Measurements from ENCODE around the gene BHLHE41.

Gene BHLHE41

DNA sequence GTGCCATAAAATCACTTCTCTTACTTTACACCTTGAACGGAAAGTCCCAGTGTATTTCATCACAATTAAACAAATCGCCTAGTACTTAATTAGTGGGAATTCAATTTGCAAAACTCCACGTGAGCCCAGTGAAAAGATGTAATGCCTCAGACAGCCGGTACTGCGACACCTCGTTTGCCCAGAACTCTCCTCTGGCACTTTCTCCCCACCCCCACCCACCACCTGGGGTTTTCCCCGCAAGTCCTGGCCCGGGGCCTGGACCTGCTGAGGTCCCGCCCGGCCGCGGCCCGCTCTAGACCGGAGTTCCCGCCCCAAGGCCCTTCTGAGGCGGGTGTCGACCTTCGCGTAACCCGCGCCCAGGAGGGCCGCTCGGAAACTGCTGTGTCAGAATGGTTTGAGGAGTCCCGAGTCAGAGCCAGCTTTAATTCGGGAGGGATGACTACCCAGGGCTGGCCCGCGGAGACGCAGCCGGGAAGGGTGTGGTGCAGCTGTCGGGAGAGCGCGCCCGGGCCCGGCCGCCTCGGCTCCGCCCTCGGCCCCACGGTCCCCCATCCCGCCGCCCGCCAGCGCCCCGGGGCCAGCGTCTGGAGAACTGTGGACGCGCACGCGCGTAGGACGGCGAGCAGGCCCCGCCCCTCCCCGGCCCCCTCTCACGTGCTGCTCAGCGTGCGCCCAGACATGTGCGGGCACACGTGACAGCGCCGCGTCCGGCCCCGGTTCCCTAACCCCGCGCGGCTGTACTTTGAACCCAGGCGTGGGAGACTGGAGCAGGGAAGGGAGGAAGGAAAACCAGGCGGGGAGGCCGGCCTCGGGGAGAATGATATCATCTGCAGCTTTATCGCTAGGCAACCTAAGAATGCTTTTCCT lies 10.8 kb downstream of the BHLHE41 start:
- DNase-seq (ENCODE audit: low read depth), result no peak
- peak overlapping the region; percentile 56 for H3K4me3 ChIP-seq (ENCODE audit: low read depth, low read length)

DNA sequence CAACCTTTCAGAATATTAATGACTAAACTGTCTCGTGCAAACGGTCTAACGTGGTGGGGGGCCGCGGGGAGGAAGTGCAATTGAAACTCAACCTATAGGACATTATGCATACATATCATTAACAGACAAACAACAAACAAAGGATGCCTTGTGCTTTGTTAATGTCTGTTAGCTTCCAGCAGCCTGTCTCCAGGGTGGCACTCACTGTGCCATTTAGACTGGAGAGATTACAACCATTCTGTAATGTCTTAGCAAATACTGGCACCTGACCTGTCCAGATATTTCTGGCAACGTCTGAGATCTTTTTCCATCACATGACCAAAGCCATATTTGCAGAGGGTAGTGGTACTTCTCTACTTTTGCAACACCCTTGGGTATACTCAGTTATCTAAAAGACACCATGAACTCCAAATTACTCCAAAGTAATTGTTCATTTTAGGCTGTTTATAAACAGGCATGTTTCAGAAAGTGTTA lies 11.6 kb downstream of the BHLHE41 start:
- DNase-seq (ENCODE audit: low read depth), result no peak
- H3K4me3 ChIP-seq (ENCODE audit: low read depth, low read length), result no peak overlapping the region
- TF ChIP-seq, protein P1, sequence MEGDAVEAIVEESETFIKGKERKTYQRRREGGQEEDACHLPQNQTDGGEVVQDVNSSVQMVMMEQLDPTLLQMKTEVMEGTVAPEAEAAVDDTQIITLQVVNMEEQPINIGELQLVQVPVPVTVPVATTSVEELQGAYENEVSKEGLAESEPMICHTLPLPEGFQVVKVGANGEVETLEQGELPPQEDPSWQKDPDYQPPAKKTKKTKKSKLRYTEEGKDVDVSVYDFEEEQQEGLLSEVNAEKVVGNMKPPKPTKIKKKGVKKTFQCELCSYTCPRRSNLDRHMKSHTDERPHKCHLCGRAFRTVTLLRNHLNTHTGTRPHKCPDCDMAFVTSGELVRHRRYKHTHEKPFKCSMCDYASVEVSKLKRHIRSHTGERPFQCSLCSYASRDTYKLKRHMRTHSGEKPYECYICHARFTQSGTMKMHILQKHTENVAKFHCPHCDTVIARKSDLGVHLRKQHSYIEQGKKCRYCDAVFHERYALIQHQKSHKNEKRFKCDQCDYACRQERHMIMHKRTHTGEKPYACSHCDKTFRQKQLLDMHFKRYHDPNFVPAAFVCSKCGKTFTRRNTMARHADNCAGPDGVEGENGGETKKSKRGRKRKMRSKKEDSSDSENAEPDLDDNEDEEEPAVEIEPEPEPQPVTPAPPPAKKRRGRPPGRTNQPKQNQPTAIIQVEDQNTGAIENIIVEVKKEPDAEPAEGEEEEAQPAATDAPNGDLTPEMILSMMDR (IDR thresholded peaks at IDR 0.05; ENCODE audit: low read depth, low read length, missing control alignments), result no peak

More for the DNA sequence above, 10.8 kb downstream of the BHLHE41 start:
- TF ChIP-seq, protein P1 (IDR thresholded peaks at IDR 0.05; ENCODE audit: low read depth, low read length, missing control alignments), result peak; percentile 48

DNA sequence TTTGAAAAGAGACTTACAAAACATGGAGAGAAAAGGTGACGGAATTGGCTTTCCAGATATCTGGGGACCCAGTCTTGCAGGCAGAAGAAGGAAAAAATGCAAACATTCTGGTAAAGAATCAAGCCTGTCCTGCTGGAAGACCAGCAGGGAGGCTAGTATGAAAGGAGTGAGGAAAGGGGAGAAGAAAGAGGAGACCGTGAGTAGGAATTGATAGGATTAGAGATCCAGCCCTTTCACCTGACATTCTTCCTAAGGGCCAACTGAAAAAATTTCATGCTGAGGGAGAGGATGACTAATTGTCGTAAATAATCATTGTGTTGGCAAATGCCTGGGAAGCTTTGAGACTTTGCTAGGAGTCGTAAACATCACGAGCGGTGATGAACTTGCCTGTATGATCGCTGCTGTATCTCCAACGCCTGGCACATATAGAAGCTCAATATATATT lies 12.1 kb downstream of the BHLHE41 start:
- no peak for DNase-seq (ENCODE audit: low read depth)
- TF ChIP-seq, protein P1 (IDR thresholded peaks at IDR 0.05; ENCODE audit: low read depth, low read length, missing control alignments), result no peak
- H3K4me3 ChIP-seq (ENCODE audit: low read depth, low read length), result no peak overlapping the region

DNA sequence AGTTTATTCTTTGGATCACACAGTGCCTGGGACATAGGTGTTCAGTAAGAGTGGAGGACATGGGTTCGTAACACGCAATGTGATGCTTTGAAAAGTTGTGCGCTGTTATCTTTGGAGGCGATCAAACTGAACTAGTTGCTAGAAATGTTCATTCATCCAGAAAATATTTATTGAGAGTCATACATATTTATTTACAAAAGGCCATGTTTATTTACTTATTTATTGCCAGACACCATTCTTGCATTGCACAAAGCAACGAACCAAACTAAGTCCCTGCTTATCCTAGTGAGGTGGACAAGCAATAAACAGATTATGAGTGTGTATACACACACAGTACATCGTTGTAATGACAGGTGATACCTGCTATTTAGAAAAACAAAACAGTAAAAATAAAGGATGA lies 12.6 kb downstream of the BHLHE41 start:
- DNase-seq (ENCODE audit: low read depth), result no peak
- H3K4me3 ChIP-seq (ENCODE audit: low read depth, low read length), result no peak overlapping the region
- TF ChIP-seq, protein P1 (IDR thresholded peaks at IDR 0.05; ENCODE audit: low read depth, low read length, missing control alignments), result no peak

DNA sequence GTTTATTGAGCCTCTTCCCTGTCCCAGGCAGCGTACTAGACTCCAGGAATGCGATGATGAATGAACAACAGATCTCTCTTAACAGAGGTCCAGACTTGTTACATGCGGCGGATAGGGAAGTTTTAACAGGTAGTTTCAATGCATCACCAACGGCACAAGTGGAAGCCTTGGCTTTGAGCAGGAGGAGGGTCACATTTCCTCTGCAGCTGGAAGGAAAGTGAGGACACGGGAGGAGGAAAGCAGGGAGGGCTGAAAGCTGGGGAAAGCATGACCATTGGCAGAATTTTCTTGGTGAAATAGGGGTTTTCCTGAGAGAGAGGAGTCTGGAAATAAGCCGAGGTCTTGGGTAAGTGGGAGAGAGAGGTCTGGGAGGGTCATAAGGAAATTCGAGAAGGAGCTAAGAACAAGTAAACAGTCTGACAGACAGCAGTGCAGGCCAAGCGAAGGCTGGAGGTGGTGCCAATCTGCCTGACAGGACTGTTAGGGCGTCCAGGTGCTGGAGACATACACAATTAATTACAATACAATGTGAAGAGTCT lies 15.4 kb downstream of the BHLHE41 start:
- TF ChIP-seq, protein P1 (IDR thresholded peaks at IDR 0.05; ENCODE audit: low read depth, low read length, missing control alignments), result no peak
- no peak for DNase-seq (ENCODE audit: low read depth)

DNA sequence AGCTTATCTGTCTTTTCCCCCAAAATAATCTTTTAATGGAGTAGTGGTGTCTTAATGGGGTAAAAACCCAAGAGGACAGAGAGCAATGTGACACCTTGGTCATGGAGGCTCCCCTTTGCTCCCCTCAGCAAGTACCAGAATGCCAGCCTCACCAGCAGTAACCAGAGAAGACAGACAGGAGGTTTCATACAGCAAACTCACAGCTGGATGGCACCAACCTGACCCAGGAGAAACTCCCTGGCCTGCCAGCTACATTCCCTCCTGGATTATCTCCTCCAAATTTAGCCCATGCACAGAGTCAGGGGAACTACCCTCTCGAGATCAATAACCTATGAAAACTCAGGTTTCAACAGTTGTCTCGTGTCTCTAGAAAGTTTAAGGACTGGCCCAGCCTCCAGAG lies 15.9 kb downstream of the BHLHE41 start:
- DNase-seq (ENCODE audit: low read depth), result no peak
- no peak overlapping the region for H3K4me3 ChIP-seq (ENCODE audit: low read depth, low read length)
- TF ChIP-seq, protein P1 (IDR thresholded peaks at IDR 0.05; ENCODE audit: low read depth, low read length, missing control alignments), result no peak

More for the DNA sequence above, 15.4 kb downstream of the BHLHE41 start:
- no peak overlapping the region for H3K4me3 ChIP-seq (ENCODE audit: low read depth, low read length)

Data from GM12864 (cell line).